GM18909 (cell line): ENCODE measurements around the gene MRPL27.

ENCODE experiments used
- ATAC-seq: cut with Tn5 transposase; IDR thresholded peaks from one replicate; pipeline ENCODE4 v1.9.1; 2021; ENCODE audit warnings: mild to moderate bottlenecking; ENCODE audit not compliant: unreplicated experiment, poor library complexity

The MRPL27 gene

GRCh38 chr17:50361561-50362480 is 11.2 kb downstream of the MRPL27 start:
- peak; percentile 52 for ATAC-seq

- ATAC-seq: no peak
Observed at GRCh38 chr17:50360486-50361115, 12.4 kb downstream of the MRPL27 start.

GRCh38 chr17:50359998-50360461 is 13.0 kb downstream of the MRPL27 start:
- ATAC-seq: no peak

GRCh38 chr17:50359005-50359699 is 13.8 kb downstream of the MRPL27 start:
- no peak for ATAC-seq

GRCh38 chr17:50358177-50358576 is 14.8 kb downstream of the MRPL27 start:
- ATAC-seq: no peak

- ATAC-seq: no peak
Observed at GRCh38 chr17:50356892-50357510, 16.0 kb downstream of the MRPL27 start.

- no peak for ATAC-seq
Observed at GRCh38 chr17:50356418-50356817, 16.6 kb downstream of the MRPL27 start.

- no peak for ATAC-seq
Observed at GRCh38 chr17:50355701-50356341, 17.2 kb downstream of the MRPL27 start.

- no peak for ATAC-seq
Observed at GRCh38 chr17:50355336-50355700, 17.7 kb downstream of the MRPL27 start.

- ATAC-seq: no peak
Observed at GRCh38 chr17:50354776-50355175, 18.2 kb downstream of the MRPL27 start.

- no peak for ATAC-seq
Observed at GRCh38 chr17:50354198-50354597, 18.8 kb downstream of the MRPL27 start.

GRCh38 chr17:50353600-50354195 is 19.3 kb downstream of the MRPL27 start:
- ATAC-seq: no peak

GRCh38 chr17:50352693-50353599 is 20.0 kb downstream of the MRPL27 start:
- no peak for ATAC-seq

- ATAC-seq: no peak
Observed at GRCh38 chr17:50352072-50352692, 20.8 kb downstream of the MRPL27 start.

- ATAC-seq: no peak
Observed at GRCh38 chr17:50350733-50351132, 22.3 kb downstream of the MRPL27 start.

GRCh38 chr17:50349243-50349600 is 23.8 kb downstream of the MRPL27 start:
- ATAC-seq: no peak

GRCh38 chr17:50348522-50349242 is 24.3 kb downstream of the MRPL27 start:
- ATAC-seq: no peak

GRCh38 chr17:50347894-50348291 is 25.1 kb downstream of the MRPL27 start:
- ATAC-seq: no peak
